ENCODE data around the gene TCERG1L.

The TCERG1L gene

DNA sequence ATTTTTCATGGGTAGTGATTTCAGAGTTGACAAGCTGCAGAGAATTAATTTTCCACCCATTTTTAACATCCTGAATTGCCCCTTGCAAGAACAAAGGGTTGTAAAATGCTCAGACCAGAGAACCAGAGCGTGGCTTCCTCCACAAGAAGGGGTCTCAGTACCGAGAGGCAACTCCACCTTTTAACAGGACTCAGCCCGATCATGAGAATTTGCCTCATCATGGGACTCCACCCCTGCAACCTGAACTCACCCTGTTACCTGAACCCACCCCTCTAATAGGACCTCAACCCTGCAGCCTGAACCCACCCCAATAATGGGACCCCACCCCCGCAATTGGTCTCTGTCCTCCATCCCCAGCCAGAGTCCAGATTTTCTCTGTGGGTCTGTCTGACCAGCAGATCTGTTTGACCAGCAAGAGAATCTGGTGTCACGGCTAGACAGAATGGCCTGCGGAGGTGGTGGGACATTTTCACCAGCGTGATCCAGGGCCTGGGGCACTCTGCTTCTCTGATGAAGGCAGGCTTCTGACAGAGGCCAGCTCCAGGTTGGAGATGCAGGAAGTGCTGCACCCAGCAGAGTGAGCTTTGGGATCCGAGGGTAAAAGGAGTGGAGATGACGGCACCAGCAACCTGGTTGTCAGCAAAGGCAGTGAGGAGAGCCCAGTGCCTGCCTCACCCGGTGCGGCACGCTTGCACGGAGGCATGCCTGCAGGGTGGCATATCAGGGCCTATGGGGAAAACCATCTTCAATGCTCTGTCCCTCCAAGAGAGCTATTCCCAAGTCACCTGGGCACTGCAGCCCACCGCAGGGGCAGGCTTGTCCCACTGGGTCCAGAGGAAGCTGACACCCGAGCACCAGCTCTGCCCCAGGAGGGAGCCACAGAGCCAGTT is 136.6 kb downstream of the TCERG1L start:
- H4K8ac ChIP-seq (ENCODE audit: low read depth, low read length): no peak overlapping the region
- H3K4ac ChIP-seq (ENCODE audit: low read length): no peak overlapping the region
- no CpG with 5 or more reads among the region's 15 CpGs for WGBS, 2 donors (ENCODE audit: extremely low coverage in 2 of 2, insufficient read length in 2 of 2, insufficient replicate concordance in 1 of 2)
- H3K4me2 ChIP-seq (ENCODE audit: insufficient read depth, low read length, poor library complexity, severe bottlenecking): no peak overlapping the region
- no peak overlapping the region for H2BK5ac ChIP-seq (ENCODE audit: low read length)
- no peak overlapping the region for H3K27ac ChIP-seq (replicated peaks; ENCODE audit: low read length)
- H2AK5ac ChIP-seq (ENCODE audit: low read depth, low read length): no peak overlapping the region
- H3K27me3 ChIP-seq (ENCODE audit: control insufficient read depth in 3 of 3, insufficient read depth in 3 of 3, low read depth in 1 of 3, low read length in 3 of 3): no peaks in the 10 kb centered on the region
- peak overlapping the region in 1 of 2 donors; percentile 40 for H3K4me3 ChIP-seq (ENCODE audit: low read length in 2 of 2)
- no peak overlapping the region for H4K91ac ChIP-seq (ENCODE audit: low read depth, low read length, poor library complexity)
- H2BK120ac ChIP-seq (ENCODE audit: low read depth, low read length): no peak overlapping the region
- no peak overlapping the region for H3K14ac ChIP-seq (ENCODE audit: low read length)
- H3K18ac ChIP-seq (ENCODE audit: low read length): peak overlapping the region; percentile 80
- no peak for DNase-seq (ENCODE audit: low spot score)
- H2AFZ ChIP-seq (ENCODE audit: low read length): no peak overlapping the region
- peak overlapping the region; percentile 59 for H3K23ac ChIP-seq (ENCODE audit: low read depth, low read length, poor library complexity)
- peaks cover 7 to 8% of the 10 kb centered on the region in 2 donors for H3K9me3 ChIP-seq (replicated peaks in 1 of 2; ENCODE audit: control insufficient read depth in 2 of 2, insufficient read depth in 1 of 2, low read depth in 1 of 2, low read length in 2 of 2)
- peak overlapping the region; percentile 12 for H3K9ac ChIP-seq (ENCODE audit: low read depth, low read length, poor library complexity)
- H2BK12ac ChIP-seq (ENCODE audit: low read length): no peak overlapping the region
- peaks cover 0 to 1% of the 10 kb centered on the region in 2 donors for H3K36me3 ChIP-seq (replicated peaks in 1 of 2; ENCODE audit: control insufficient read depth in 2 of 2, insufficient read depth in 2 of 2, low read length in 2 of 2)
- no peaks in the 10 kb centered on the region for H3K79me1 ChIP-seq (ENCODE audit: low read depth, low read length)
- peaks cover 0 to 11% of the 10 kb centered on the region in 2 donors for H3K4me1 ChIP-seq (ENCODE audit: control insufficient read depth in 2 of 2, insufficient read depth in 1 of 2, low read depth in 1 of 2, low read length in 2 of 2)
- no peak overlapping the region for H2BK15ac ChIP-seq (ENCODE audit: low read length)

DNA sequence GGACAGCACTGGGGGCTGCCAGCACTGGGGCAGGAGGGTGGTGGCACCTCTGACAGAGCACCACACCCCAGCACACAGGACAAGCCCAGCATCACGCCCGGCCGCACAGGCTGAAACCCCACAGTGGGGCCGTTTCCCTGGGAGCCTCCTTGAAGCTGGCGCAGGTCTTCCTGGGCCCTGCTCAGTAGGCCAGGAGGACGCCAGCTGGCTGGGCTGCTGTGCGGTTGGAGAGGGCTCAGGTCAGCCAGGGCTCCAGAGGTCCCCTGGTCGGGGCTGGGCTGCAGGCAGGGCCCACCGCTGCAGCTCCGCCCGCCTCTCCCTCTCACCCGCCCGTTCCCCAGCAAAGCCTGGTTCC is 137.3 kb downstream of the TCERG1L start:
- WGBS, 2 donors (ENCODE audit: extremely low coverage in 2 of 2, insufficient read length in 2 of 2, insufficient replicate concordance in 1 of 2): no CpG with 5 or more reads among the region's 13 CpGs

GRCh38 chr10:131173484-131174210 is 137.9 kb downstream of the TCERG1L start:
- H3K18ac ChIP-seq (ENCODE audit: low read length): peak overlapping the region; percentile 88
- H3K4me1 ChIP-seq (ENCODE audit: control insufficient read depth in 2 of 2, insufficient read depth in 1 of 2, low read depth in 1 of 2, low read length in 2 of 2): peaks cover 0 to 2% of the 10 kb centered on the region in 2 donors
- no peak overlapping the region for H2BK120ac ChIP-seq (ENCODE audit: low read depth, low read length)
- H2BK15ac ChIP-seq (ENCODE audit: low read length): no peak overlapping the region
- no peak overlapping the region for H2BK5ac ChIP-seq (ENCODE audit: low read length)
- no peak for DNase-seq (ENCODE audit: low spot score)
- H2AK5ac ChIP-seq (ENCODE audit: low read depth, low read length): peak overlapping the region; percentile 40
- H3K9ac ChIP-seq (ENCODE audit: low read depth, low read length, poor library complexity): peak overlapping the region; percentile 24
- H2AFZ ChIP-seq (ENCODE audit: low read length): no peak overlapping the region
- H3K79me1 ChIP-seq (ENCODE audit: low read depth, low read length): no peaks in the 10 kb centered on the region
- no peak overlapping the region for H4K8ac ChIP-seq (ENCODE audit: low read depth, low read length)
- H3K27ac ChIP-seq (replicated peaks; ENCODE audit: low read length): no peak overlapping the region
- H2BK12ac ChIP-seq (ENCODE audit: low read length): no peak overlapping the region
- H3K4me2 ChIP-seq (ENCODE audit: insufficient read depth, low read length, poor library complexity, severe bottlenecking): no peak overlapping the region
- H3K14ac ChIP-seq (ENCODE audit: low read length): peak overlapping the region; percentile 75
- no peak overlapping the region for H3K4ac ChIP-seq (ENCODE audit: low read length)
- H3K23ac ChIP-seq (ENCODE audit: low read depth, low read length, poor library complexity): no peak overlapping the region
- H3K36me3 ChIP-seq (replicated peaks in 1 of 2; ENCODE audit: control insufficient read depth in 2 of 2, insufficient read depth in 2 of 2, low read length in 2 of 2): peaks cover 0 to 1% of the 10 kb centered on the region in 2 donors
- no peak overlapping the region for H4K91ac ChIP-seq (ENCODE audit: low read depth, low read length, poor library complexity)
- H3K4me3 ChIP-seq (ENCODE audit: low read length in 2 of 2): no peak overlapping the region
- no CpG with 5 or more reads among the region's 12 CpGs for WGBS, 2 donors (ENCODE audit: extremely low coverage in 2 of 2, insufficient read length in 2 of 2, insufficient replicate concordance in 1 of 2)
- H3K9me3 ChIP-seq (replicated peaks in 1 of 2; ENCODE audit: control insufficient read depth in 2 of 2, insufficient read depth in 1 of 2, low read depth in 1 of 2, low read length in 2 of 2): peaks cover 7 to 8% of the 10 kb centered on the region in 2 donors
- H3K27me3 ChIP-seq (ENCODE audit: control insufficient read depth in 3 of 3, insufficient read depth in 3 of 3, low read depth in 1 of 3, low read length in 3 of 3): no peaks in the 10 kb centered on the region

More for the DNA sequence above, 137.3 kb downstream of the TCERG1L start:
- Histone ChIP-seq H3K4me2 (ENCODE audit: insufficient read depth, low read length, poor library complexity, severe bottlenecking) (no peak overlapping the region), H3K18ac (ENCODE audit: low read length) (peak overlapping the region; percentile 88), H2BK5ac (ENCODE audit: low read length) (no peak overlapping the region), H4K8ac (ENCODE audit: low read depth, low read length) (no peak overlapping the region), H3K9ac (ENCODE audit: low read depth, low read length, poor library complexity) (peak overlapping the region; percentile 24), H3K79me1 (ENCODE audit: low read depth, low read length) (no peaks in the 10 kb centered on the region), H3K27me3 (ENCODE audit: control insufficient read depth in 3 of 3, insufficient read depth in 3 of 3, low read depth in 1 of 3, low read length in 3 of 3) (no peaks in the 10 kb centered on the region), H2AFZ (ENCODE audit: low read length) (no peak overlapping the region), H3K36me3 (replicated peaks in 1 of 2; ENCODE audit: control insufficient read depth in 2 of 2, insufficient read depth in 2 of 2, low read length in 2 of 2) (peaks cover 0 to 1% of the 10 kb centered on the region in 2 donors), H2BK120ac (ENCODE audit: low read depth, low read length) (no peak overlapping the region), H3K4me1 (ENCODE audit: control insufficient read depth in 2 of 2, insufficient read depth in 1 of 2, low read depth in 1 of 2, low read length in 2 of 2) (peaks cover 0 to 7% of the 10 kb centered on the region in 2 donors), H3K23ac (ENCODE audit: low read depth, low read length, poor library complexity) (no peak overlapping the region), H3K4ac (ENCODE audit: low read length) (no peak overlapping the region), H4K91ac (ENCODE audit: low read depth, low read length, poor library complexity) (no peak overlapping the region), H3K14ac (ENCODE audit: low read length) (no peak overlapping the region), H3K27ac (replicated peaks; ENCODE audit: low read length) (no peak overlapping the region), H3K9me3 (replicated peaks in 1 of 2; ENCODE audit: control insufficient read depth in 2 of 2, insufficient read depth in 1 of 2, low read depth in 1 of 2, low read length in 2 of 2) (peaks cover 7 to 8% of the 10 kb centered on the region in 2 donors), H2BK15ac (ENCODE audit: low read length) (peak overlapping the region; percentile 16), H3K4me3 (ENCODE audit: low read length in 2 of 2) (no peak overlapping the region), H2BK12ac (ENCODE audit: low read length) (no peak overlapping the region), H2AK5ac (ENCODE audit: low read depth, low read length) (peak overlapping the region; percentile 40)
- DNase-seq (ENCODE audit: low spot score): no peak

DNA sequence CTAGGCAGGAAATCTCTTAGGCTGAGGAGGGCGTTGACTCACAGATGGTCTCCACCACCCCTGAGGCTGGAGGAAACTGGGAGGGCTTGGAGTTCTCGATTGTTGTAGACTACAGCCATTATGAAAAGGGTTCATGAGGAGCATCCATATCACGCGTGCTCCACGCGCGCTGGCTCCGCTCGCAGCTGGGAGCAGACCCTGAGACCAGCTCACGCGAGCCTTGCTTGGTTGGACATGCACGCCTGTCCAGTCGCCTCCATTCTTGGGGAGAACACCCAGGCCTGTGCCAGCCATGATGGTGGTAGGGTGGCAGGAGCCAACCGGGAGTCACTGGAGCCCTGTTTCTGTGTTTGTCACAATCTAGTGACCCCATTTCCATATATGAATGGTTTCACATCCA is 139.1 kb downstream of the TCERG1L start:
- Histone ChIP-seq H4K91ac (ENCODE audit: low read depth, low read length, poor library complexity) (no peak overlapping the region), H2AK5ac (ENCODE audit: low read depth, low read length) (peak overlapping the region; percentile 29), H3K14ac (ENCODE audit: low read length) (no peak overlapping the region), H3K4me2 (ENCODE audit: insufficient read depth, low read length, poor library complexity, severe bottlenecking) (no peak overlapping the region), H3K23ac (ENCODE audit: low read depth, low read length, poor library complexity) (no peak overlapping the region), H2BK15ac (ENCODE audit: low read length) (no peak overlapping the region), H2BK12ac (ENCODE audit: low read length) (no peak overlapping the region), H3K27ac (replicated peaks; ENCODE audit: low read length) (no peak overlapping the region), H3K4me3 (ENCODE audit: low read length in 2 of 2) (no peak overlapping the region), H3K36me3 (replicated peaks in 1 of 2; ENCODE audit: control insufficient read depth in 2 of 2, insufficient read depth in 2 of 2, low read length in 2 of 2) (peaks cover 0 to 1% of the 10 kb centered on the region in 2 donors), H3K4ac (ENCODE audit: low read length) (no peak overlapping the region), H3K18ac (ENCODE audit: low read length) (peak overlapping the region; percentile 52), H2BK5ac (ENCODE audit: low read length) (no peak overlapping the region), H3K79me1 (ENCODE audit: low read depth, low read length) (no peaks in the 10 kb centered on the region), H3K4me1 (ENCODE audit: control insufficient read depth in 2 of 2, insufficient read depth in 1 of 2, low read depth in 1 of 2, low read length in 2 of 2) (peaks cover 0 to 2% of the 10 kb centered on the region in 2 donors), H3K9ac (ENCODE audit: low read depth, low read length, poor library complexity) (no peak overlapping the region), H3K27me3 (ENCODE audit: control insufficient read depth in 3 of 3, insufficient read depth in 3 of 3, low read depth in 1 of 3, low read length in 3 of 3) (no peaks in the 10 kb centered on the region), H2BK120ac (ENCODE audit: low read depth, low read length) (no peak overlapping the region), H3K9me3 (replicated peaks in 1 of 2; ENCODE audit: control insufficient read depth in 2 of 2, insufficient read depth in 1 of 2, low read depth in 1 of 2, low read length in 2 of 2) (peaks cover 7 to 8% of the 10 kb centered on the region in 2 donors), H4K8ac (ENCODE audit: low read depth, low read length) (no peak overlapping the region), H2AFZ (ENCODE audit: low read length) (no peak overlapping the region)
- no peak for DNase-seq (ENCODE audit: low spot score)
- no CpG with 5 or more reads among the region's 14 CpGs for WGBS, 2 donors (ENCODE audit: extremely low coverage in 2 of 2, insufficient read length in 2 of 2, insufficient replicate concordance in 1 of 2)

Data from neuronal stem cell (in vitro differentiated cells).